ENCODE data around the gene CFP.
A peak's percentile ranks its signal among the peaks of the same experiment; 100 is the strongest.

Gene CFP

GRCh38 chrX:47637546-47638195 is 7.9 kb upstream of the CFP start:
- TF ChIP-seq CTCF (conservative IDR thresholded peaks at IDR 0.05; ENCODE audit: control insufficient read depth, insufficient read depth, low read depth, low read length): no peak
- no peak overlapping the region for H3K4me3 ChIP-seq (ENCODE audit: control insufficient read depth, low read depth, low read length)
- no peak for DNase-seq (ENCODE audit: low read depth)

- no peak for DNase-seq (ENCODE audit: low read depth)
- no peak overlapping the region for H3K4me3 ChIP-seq (ENCODE audit: control insufficient read depth, low read depth, low read length)
- no peak for TF ChIP-seq CTCF (conservative IDR thresholded peaks at IDR 0.05; ENCODE audit: control insufficient read depth, insufficient read depth, low read depth, low read length)
Measured at GRCh38 chrX:47634871-47635575, 5.3 kb upstream of the CFP start.

- no peak overlapping the region for H3K4me3 ChIP-seq (ENCODE audit: control insufficient read depth, low read depth, low read length)
- no peak for TF ChIP-seq CTCF (conservative IDR thresholded peaks at IDR 0.05; ENCODE audit: control insufficient read depth, insufficient read depth, low read depth, low read length)
- DNase-seq (ENCODE audit: low read depth): peak; percentile 61
Measured at GRCh38 chrX:47633689-47634590, 4.2 kb upstream of the CFP start.

GRCh38 chrX:47632666-47633065 is 2.9 kb upstream of the CFP start:
- DNase-seq (ENCODE audit: low read depth): no peak
- H3K4me3 ChIP-seq (ENCODE audit: control insufficient read depth, low read depth, low read length): no peak overlapping the region
- TF ChIP-seq CTCF (conservative IDR thresholded peaks at IDR 0.05; ENCODE audit: control insufficient read depth, insufficient read depth, low read depth, low read length): no peak

- no peak for DNase-seq (ENCODE audit: low read depth)
- TF ChIP-seq CTCF (conservative IDR thresholded peaks at IDR 0.05; ENCODE audit: control insufficient read depth, insufficient read depth, low read depth, low read length): no peak
- no peak overlapping the region for H3K4me3 ChIP-seq (ENCODE audit: control insufficient read depth, low read depth, low read length)
Measured at GRCh38 chrX:47631676-47632075, 1.9 kb upstream of the CFP start.

- DNase-seq (ENCODE audit: low read depth): no peak
- no peak for TF ChIP-seq CTCF (conservative IDR thresholded peaks at IDR 0.05; ENCODE audit: control insufficient read depth, insufficient read depth, low read depth, low read length)
- H3K4me3 ChIP-seq (ENCODE audit: control insufficient read depth, low read depth, low read length): no peak overlapping the region
Measured at GRCh38 chrX:47628982-47629381, 748 bp downstream of the CFP start.

Measured in fibroblast of mammary gland (primary cell).